GM21381 (cell line): Measurements from ENCODE around the gene SCP2.
"Not testable (repeated sequence)": the region's sequence is repeated elsewhere in the genome, so short reads cannot be mapped to it uniquely, and the experiment has no call there.

Source experiments
- ATAC-seq: cut with Tn5 transposase; IDR thresholded peaks from one replicate; pipeline ENCODE4 v1.9.1; 2021; ENCODE audit warnings: mild to moderate bottlenecking, moderate library complexity; ENCODE audit not compliant: unreplicated experiment

Gene SCP2

DNA sequence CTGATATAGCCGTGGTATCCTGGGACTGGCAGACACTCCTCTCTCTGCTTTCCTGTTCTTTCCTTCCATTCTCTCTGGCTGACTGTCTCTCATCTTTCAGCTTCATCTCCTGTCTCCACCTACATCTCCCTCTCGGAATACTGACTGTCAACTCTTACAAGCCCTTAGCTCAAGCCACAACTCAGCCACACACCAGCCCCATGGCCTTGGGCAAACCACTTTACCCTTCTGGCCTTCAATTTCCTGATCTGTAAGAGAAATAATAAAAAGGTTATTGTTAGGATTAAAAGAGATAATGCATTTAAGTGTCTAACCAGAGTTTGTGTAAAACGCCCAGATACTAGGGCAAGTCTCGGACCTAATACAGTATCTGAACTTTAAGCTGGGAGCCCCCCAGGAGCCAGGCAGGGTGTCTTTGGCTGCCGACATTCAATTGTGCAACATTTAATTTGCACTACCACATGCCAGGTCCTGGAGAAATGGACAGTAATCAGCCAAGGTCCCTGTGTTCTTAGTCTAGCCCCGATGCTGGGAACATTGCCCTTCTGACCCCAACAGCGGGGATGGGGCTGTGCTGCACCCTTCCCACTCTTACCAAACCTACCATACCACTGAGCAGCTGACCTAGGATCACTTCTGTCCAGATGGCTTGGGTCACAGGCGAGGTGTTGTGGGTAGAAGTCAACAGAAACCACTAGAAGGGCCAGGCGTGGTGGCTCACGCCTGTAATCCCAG, 10.7 kb upstream of the SCP2 start:
- ATAC-seq = no peak

DNA sequence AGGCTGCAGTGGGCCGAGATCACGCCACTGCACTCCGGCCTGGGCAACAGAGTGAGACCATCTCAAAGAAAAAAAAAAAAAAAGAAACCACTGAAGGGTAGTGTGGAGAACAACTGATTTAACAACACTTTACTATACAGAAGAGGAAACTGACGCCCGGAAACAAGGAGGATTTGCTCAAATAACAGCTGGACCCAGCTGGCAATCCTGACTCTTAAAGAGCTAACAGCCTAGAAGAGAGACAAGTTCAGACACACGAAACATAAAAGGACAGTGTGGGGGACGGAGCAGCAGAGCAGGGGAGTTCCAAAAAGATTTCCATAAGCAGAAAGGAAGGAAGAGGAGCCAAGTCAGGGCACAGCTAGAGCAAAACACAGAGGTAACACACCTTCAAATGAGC, 9.9 kb upstream of the SCP2 start:
- ATAC-seq = no peak

DNA sequence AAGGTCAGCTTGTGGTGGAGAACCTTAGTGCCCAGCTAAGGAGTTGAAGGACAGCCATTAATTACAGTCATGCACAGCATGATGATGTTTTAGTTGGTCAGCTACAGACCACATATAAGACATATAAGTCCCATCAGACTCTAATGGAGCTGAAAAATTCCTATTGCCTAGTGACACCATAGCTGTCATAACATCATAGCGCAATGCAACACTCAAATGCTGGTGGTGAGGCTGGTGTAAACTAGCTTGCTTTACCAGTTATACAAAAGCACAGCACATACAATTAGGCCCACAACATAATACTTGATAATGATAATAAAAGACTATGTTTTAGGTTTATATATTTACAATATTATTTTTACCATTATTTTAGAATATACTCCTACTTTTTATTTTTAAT, 9.5 kb upstream of the SCP2 start:
- ATAC-seq = no peak

DNA sequence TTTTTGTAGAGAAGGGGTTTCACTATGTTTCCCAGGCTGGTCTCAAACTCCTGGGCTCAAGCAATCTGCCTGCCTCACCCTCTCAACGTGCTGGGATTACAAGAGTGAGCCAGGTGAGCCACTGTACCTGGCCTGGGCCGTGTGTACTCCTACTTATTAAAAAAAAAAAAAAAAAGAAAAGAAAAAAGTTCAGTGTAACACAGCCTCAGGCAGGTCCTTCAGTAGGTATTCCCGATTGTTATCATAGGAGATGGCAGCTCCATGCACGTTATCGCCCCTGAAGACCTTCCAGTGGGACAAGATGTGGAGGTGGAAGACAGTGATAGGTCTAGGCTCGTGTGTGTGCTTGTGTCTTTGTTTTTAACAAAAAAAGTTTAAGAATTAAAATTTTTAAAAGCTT, 8.9 kb upstream of the SCP2 start:
- ATAC-seq = no peak

DNA sequence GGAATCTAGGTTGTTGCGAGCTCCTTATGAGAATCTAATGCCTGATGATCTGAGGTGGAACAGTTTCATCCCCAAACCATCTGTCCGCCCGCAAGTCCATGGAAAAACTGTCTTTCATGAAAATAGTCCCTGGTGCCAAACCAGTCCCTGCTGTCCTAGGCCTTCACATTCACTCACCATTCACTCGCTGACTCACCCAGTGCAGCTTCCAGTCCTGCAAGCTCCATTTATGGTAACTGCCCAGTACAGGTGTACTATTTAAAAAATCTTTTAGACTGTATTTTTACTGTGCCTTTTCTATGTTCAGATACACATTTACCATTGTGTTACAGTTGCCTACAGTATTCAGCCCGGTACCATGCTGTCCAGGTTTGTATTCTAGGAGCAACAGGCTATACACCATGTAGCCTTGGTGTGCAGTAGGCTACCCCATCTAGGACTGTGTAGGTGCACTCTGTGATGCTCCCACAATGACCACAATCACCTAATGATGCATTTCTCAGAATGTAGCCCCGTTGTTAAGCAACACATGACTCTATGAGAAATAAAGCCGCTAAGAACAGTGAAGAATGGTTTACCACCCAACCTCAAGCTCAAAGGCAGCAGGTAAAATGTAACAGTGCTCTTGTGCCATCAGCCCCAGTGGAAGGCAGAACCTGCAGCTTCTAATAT, 7.9 kb upstream of the SCP2 start:
- ATAC-seq = no peak

DNA sequence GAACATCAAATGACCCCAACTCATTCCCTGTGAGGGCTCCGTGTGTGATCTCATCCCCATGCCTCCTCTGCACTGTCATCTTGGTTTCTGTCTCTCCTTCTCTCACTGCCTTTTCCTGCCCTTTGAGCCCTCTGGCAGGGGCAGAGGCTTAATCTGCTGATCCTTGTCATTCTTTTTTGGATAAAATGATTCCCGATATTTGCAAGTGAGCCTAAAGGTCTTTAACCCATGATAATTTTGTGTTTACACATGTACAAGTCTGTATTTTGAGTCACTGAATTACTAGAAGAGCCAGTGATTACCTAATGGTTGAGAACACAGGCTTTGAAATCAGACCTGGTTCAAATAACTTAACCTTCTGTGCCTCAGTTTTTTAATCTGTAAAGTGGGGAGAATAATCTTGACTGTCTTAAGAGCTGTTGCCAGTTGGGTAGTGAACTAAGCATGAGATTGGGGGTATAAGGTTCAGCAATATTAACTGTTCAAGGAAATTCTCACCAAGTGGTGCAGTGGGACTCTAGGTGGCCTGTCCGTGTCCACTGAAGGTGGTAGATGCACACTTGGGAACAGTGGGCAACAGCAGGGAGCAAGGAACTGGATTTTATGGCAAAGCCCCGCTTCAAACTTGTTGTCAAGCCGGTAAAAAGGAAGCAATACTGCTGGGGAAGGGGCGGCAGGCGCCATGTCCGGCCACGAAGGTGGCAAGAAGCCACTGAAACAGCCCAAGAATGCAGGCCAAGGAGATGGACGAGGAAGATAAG, 7.2 kb upstream of the SCP2 start:
- ATAC-seq = no peak

DNA sequence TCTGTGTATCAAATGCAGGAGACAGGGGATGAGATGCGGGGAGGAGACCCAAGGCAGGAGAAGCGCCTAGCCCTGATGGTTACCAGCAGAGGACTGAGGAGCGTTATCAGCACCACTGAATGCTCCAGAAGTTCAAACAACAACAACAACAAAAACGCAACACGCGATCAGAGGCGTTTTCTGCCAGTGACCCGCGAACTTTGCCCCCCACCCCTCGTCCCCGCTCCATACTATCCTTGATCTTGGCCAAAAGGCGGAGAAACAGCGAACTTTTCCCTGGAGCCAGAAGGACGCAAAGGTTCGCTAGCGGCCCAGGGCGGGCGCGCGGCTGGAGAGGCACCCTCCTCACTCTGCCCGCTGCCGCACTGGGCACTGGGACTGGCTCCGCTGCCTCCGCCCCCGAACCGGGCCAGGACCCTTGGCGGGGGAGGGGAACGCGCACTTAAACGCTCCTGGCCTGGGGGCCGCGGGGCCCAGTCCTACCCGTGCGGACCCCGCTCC, 6.2 kb upstream of the SCP2 start:
- ATAC-seq = no peak

DNA sequence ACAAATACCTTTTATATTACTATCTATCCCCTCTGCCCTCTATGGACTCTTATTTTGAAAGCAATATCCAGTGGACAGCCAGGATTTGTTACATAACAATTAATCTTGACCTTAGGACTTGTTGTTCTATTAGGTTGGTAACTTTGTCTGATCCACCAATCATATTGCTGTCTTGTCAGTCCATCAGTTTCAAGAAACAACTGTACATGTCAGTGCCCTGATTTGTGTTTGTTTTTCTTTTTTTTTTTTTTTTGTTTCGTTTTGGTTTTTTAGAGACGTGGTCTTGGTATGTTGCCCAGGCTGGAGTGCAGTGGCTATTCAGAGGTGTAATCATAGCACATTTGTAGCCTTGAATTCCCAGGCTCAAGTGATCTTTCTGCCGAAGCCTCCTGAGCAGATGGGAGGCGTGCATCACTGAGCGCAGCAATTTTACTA, 1.5 kb upstream of the SCP2 start:
- ATAC-seq = no peak

DNA sequence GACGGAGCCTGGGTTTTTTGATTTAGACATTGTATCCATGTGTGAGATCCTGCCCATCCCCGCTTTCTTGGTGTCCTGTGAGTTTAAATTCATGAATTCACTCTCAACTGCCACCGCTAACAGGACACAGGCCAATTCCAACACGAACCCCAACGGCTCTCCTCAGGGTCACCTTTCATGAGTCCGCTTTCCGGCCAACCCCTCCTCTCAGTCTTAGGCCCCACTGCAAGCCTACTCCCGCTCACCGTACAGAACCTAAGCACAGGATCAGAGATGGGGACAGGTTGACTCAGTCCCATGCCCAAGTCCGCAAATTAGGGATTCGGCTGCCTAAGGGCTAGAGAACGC, 238 bp upstream of the SCP2 start:
- no peak for ATAC-seq

DNA sequence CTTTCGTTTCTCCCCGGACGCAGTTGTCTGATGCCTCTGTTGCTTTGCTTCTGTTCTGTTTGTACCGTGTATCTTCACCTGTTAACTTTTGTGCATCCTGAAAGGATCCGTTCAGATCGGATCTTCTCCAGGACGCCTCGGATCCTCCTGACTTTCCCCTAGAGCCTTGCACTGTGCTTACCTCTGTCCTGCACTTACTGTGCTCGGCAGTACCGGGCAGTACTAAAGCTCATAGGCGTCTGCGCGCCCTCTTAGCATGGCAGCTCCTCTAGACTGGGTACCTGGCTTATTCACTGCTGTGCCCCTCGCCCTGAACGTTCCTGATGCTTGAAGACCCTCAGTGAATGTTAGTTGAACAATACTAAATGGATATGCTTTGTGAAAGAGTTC, 934 bp downstream of the SCP2 start:
- ATAC-seq = no peak

DNA sequence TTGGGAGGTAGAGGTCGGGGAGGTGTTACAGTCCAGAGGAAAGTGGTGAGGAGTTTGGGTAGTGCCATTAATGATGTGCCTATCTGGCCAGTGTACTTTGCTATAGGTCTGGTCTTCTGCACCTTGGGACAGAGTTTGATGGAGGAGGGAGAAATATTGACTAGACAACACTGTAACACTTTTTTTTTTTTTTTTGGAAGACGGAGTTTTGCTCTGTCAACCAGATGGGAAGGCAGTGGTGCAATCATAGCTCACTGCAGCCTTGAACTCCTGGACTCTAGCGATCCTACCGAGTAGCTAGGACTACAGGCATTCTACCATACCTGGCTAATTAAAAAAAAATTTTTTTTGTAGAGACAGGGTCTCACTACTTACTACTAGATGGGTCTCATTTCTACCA, 1.9 kb downstream of the SCP2 start:
- no peak for ATAC-seq

DNA sequence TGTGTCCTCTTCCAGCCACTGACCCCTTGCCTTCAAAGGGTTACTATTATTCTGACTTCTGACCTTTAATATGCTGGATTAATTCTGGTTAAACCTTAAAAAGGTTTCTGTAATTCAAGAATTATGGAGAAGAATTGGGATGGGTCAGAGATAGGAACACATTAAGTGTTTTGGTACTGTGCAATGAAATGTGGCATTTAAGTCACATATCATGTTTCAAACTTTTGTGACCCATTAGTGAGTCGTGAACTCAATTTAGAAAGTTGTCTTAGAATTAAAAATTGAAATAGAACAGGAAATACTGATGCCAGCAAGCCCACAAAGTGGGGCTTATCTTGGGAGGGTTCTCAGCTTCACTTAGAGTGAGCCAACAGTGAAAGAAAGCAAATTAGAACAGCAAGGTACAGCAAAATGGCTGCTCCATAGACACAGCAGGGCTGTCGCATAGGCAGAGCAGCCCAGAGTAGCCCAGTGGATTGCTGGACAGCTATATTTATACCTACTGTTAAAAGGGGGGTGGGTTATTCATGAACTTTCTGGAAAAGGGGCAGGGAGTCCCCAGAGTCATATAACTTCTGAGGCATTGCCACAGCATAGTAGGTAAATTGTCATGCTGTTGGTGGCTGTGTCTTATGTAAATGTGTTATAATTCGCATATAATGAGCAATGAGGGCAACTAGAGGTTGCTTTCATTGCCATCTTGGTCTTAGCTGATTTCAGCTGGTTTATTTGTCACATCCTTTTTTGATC, 10.5 kb downstream of the SCP2 start:
- ATAC-seq = no peak

DNA sequence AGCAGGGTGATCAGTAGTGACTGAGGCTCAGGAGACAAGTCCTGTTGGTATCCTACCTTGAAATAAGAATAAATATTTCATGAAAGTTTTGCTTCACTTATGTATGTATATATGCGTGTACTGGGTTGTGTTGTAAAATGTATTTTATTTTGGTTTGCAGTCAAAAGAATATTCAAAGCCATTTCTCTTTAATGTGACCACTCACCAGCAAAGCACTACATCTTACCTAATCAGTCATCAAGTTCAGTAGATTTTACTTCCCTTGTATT, 11.0 kb downstream of the SCP2 start:
- ATAC-seq = no peak

DNA sequence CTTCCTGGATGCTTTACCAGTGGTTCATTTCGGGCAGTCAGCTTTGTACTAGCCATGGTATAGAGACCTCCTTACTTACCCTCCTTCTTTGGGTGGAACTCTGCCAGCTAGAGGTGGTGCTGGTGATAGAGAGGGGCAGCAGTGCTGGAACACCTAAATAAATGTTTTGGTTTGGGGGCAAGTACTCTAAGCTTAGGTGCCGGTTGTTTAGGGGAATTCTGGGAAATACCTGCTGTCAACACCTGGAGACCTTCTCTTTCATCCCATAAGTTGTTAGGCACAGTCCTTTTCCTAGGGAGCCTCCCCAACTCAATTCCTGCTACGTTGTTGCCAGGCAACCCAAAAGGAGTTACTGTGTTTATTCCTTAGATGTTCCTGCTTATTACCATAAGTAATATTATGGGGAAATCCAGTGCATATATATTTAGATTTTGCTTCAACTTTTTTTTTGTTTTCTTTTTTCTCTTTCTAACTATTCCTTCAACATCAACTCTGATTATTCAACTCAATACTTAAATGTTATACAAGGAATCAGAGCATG, 16.9 kb downstream of the SCP2 start:
- no peak for ATAC-seq

DNA sequence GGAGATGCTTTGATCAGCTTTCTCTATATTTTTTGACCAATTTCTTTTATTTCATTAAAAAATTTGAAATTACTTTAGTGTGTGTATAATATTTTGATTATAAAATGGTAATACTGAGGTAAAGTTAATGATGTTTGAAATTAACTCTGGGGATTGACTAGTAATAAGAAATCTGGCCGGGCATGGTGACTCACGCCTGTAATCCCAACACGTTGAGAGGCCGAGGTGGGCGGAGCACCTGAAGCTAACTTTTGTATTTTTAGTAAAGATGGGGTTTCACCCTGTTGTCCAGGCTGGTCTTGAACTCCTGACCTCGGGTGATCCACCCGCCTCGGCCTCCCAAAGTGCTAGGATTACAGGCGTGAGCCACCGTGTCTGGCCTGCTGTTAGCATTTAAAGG, 17.5 kb downstream of the SCP2 start:
- ATAC-seq = no peak

DNA sequence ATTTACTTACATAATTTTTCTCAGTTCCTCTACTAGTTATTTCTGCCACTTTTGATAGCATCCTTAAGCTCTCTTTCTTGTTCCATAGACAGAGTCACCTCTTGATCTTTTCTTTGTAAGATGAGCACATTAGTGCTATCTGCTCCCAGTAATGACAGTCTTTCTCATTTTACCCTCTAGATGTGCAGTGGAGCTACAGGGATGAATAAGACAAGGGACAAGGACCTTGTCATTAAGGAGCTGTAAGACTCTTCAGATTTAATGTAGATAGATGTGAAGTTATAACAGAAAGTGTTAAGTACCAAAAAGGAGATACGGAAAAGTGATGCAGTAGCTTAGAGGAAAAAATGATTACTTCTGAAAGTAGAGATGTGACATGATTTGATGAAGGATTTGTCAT, 20.4 kb downstream of the SCP2 start:
- ATAC-seq = no peak

DNA sequence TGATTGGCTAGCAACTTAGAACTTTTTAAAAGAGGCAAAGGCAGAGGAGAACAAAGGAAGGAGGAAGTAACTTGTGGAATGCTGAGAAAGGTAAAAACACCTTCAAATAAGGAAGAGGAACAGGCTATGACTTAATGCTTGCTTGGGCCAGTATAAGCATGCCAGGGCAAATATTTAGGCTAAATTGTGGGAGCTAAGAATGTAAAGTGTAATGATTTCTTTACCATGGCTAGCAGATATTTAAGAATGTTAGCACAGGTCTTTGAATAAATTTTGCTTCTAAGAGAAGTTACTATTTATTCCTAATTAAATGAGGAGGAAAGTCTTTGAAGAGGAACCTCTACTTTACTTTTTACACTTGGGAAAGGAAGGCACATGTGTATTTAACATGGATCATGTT, 22.5 kb downstream of the SCP2 start:
- ATAC-seq = not testable (repeated sequence)

DNA sequence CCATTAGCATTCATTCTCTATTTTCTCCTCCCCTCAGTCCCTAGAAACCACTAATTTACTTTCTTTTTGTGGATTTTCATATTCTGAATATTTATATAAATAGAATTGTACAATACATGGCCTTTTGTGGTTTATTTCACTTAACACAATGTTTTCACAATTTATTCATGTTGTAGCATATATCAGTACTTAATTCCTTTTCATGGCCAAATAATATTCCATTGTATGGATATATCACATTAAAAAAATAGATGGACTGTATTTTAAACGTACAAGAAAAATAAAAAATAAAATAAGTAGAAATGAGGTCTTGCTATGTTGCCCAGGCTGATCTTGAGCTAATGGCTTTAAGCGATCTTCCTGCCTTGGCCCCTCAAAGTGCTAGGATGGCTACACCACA, 25.0 kb downstream of the SCP2 start:
- ATAC-seq = no peak

DNA sequence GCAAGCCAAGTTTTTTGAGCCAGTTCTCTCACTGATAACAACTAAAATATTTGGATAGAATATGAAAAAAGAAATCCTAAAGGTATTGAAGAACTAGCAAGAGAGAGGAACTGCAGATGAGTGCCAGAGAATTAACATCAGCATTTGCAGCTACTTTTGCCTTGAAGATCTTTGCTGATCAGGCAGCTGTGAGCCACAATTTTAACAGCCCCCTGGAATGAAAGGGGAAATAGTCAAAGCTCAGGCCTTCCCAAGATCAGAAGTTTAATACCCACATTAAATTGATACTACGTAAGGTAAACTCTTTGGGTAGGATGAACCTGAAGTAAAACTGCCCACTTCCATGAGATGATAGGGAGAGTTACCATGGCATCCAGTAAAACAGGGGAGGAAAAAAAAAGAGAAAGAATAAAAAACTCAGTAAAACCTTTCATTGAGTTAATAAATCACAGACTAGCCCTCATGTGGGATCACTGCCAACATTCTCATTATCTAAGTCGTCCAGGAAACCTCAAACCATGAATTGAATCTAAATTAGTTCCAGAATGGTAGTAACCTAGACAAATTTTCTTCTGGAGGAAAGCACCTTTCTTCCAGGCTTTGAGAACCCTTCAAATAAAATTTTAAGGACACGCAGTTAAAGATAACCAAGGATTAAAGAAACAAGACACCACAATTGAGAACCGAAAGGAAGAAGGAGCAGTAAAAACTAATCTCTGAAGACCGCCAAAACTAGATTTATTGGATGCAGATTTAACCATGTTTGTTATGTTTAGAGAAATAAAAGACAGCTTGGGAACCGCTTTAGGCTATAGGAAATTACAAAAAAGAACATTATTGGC, 28.3 kb downstream of the SCP2 start:
- ATAC-seq = no peak

DNA sequence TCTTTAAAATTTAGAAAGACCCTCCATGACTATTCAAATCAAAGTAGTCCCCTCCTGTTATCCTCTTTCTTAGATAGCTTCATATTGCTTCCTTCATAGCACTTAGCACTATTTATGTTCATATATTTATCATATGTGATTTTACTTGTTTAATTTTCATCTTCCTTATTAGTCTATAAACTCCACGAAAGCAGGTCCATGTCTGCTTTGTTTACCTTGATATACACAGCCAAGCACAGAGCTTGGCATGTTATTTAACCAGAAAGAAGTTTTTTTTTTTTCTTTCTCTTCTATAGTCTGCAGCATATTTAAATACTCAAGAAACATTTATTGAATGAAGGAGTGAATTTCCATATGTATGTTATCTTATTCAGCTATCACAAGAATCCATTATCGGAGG, 36.0 kb downstream of the SCP2 start:
- ATAC-seq = no peak
